Stimulated activated CD8-positive, alpha-beta memory T cell treated with anti-CD3 and anti-CD28 coated beads, Interleukin-15, amount 100 ng/mL, for 1 hour (primary cell): ENCODE measurements around the gene PTPN3.
"Not testable (repeated sequence)": the region's sequence is repeated elsewhere in the genome, so short reads cannot be mapped to it uniquely, and the experiment has no call there.

Experiments
- DNase-seq: peaks from one replicate; pipeline ENCODE4 v3.0.0-alpha.2; 2020; ENCODE audit warnings: low read depth

The PTPN3 gene

DNA sequence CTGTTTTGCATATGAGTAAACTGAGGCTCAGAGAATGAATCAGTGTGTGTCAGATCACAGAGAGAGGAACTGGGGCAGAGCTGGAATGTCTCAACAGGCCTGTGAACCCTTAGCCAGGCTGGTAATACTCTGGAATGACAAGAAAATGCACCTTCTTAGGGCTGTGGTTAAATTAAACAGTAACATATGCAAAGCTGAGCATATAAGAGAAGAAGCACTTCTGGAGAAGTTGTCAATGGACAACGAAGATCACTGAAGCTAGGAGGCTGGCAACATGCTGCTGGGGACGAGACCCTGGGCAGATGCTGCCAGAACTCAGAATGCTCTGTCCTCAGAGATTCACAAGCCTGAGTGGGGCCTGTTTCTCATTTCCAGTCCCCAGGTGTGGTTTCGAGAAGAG lies 112.6 kb downstream of the PTPN3 start:
- DNase-seq, result no peak

DNA sequence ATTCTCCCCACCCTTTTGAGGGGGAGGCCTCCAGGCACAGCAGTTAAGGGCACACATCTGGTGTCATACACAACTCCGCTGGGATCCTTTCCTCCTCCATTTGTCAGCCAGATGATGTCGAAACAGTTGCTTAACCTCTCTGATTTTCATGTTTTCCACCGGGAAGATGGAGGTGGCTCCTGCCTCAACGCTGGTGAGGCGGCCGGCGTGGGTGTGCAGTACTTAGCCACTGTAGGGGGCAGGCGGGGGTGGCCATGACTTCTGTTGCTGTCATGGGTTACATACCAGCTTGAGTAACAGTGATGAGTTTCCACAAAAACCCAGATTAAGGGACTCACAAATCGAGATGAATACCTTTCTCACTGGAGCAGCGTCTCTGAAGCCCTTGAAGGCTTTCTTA lies 114.2 kb downstream of the PTPN3 start:
- DNase-seq, result no peak

DNA sequence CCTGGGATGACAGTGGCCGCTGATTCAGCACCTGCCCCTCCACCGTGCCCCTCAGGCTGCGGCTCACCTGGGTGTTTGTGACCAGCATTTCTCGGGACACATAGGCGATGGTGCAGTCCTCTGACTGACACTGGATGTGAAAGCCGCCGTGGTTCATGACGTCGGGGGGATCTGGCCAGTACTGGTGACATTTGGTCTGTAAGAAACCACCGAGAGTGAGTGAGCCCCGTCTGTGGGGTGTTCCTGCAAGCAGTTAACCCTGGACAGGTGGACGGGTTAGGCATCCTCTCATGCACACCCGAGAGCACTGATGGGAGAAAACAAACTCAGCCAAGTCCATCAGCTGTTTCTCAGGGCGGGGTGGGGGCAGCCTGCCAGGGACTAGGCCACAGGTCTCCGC lies 114.8 kb downstream of the PTPN3 start:
- no peak for DNase-seq

DNA sequence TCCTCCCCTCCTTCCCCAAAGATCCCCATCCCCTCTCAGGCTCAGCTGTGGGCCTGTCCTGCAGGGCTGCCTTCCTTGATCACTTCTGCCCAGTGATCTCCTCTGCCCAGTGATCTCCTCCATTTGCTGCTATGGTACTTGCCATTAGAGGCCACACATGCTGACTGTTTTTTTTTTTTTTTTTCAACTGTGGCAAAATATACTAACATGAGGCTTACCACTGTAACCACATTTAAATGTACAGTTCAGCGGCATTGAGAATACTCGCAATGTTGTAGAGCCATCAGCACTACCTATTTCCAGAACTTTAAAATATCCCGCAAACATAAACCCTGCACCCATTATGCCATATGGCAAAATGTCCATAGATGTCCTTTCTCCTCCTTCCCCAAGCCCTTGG lies 115.5 kb downstream of the PTPN3 start:
- no peak for DNase-seq

DNA sequence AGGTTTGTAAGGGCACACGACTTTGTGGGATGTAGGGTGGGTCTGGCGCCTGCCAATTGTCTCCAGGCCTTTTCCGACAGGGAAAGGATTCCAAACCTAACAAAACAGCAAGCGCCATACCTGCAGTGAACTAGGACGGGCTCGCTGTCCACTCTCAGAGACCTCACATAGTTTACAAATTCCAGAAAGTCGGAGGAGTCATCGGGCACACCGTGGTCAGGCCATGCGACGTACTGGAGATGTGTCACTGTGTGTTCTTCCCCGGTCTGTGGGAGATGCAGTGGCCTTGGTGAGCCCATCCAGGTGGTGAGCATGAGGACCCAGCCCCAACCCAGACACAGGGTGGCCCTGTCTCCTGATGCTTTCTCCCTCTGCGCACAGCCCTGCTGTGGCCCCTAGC lies 115.9 kb downstream of the PTPN3 start:
- no peak for DNase-seq

DNA sequence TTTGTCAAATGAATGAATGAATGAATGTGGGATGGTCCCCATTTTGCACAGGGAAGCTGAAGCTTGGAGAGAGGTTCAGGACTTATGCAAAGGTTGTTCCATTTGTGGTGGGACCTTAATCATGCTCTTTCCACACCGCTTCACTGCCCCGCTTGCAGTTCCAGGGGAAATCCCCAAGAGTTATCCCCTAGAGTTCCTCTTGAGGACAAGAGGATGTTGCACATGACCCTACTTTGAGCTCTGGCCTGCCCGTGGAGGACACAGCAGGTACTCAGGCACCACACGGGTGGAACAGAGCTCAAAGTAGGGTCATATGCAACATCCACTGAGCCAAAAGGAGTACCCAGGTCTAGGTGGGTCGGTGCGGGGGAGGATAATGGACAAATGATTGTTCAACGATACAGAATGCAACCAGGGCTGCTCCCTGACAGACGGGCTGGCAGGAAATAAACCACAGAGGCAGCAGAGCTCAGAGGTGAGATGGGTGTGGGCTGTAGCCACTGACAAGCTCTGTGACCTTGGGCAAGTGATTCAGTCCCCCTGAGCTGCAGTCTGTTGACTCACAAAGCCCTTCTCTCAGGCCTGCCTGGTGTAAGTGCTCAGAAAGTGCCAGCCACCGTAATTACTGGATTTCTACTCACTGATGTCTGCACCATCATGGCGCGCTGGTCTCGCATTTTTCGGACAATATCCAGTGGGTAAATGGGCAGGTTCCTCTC lies 116.9 kb downstream of the PTPN3 start:
- DNase-seq, result no peak

DNA sequence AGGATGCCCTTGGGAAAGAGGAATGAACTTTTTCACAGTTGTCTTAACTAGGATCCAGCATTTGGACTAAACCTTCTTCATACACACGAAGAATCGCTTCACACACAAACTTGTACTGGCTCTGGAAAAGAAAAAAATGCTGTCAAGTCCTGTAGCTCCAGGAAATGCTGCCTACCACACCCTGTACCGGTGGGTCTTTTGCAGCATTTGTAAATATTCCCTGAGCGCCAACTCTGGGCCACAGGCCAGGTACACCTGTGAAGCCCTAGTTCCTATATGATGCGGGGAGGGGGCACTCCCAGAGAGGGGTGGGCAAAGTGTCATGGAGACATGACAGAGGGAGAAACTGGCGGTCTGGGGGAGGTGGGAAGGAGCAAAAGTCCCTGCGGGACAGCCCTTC lies 118.6 kb downstream of the PTPN3 start:
- no peak for DNase-seq

DNA sequence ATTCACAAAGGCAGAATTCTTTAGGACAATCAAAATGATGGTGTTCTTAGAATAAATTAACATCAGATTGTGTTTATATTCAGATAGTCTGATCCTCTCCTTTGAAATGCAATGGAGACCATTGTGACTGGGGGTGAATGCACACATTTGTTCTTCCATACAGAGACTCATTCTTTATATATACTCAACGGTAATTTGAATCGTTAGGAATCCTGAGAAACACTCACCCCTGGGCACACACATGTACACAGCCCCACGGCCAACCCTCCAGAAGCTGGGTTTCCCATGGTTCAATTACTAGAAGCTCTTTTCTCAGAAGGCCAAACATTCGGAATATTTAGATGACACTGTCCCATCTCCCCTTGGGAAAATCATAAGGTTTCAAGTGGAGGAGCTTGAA lies 119.8 kb downstream of the PTPN3 start:
- DNase-seq, result no peak

DNA sequence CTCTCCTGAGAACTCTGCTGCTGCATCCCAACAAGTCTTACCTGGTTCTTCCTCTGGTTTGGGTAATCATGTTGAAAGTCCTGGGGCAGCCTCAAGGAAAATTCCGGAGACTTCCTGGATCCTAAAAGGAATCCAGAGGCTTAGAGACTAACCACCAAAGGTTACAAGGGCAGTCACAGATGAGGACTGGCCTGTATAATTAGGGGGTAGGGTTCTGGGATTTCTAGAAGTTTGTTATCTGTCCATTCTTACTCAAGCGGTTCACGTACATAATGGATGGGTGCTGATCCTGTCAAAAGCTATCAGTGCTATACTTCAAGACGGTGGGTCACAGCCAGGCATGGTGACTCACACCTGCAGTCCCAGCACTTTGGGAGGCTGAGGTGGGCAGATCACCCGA lies 125.9 kb downstream of the PTPN3 start:
- DNase-seq, result no peak

DNA sequence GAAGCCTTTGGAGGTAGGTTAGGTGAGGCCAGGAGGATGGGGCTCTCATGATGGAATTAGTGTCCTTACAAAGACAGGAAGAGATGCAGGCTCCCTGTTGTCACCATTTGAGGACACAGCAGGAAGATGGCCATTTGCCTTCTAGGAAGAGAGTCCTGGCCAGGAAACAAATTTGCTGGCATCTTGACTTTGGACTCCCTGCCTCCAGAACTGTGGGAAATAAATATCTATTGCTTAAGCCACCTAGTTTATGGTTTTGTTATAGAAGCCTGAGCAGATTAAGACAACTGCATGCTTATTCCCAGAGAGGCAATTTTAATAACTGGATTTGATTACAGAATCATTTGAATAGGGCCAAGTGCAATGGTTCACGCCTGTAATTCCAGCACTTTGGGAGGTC lies 126.7 kb downstream of the PTPN3 start:
- DNase-seq, result no peak

DNA sequence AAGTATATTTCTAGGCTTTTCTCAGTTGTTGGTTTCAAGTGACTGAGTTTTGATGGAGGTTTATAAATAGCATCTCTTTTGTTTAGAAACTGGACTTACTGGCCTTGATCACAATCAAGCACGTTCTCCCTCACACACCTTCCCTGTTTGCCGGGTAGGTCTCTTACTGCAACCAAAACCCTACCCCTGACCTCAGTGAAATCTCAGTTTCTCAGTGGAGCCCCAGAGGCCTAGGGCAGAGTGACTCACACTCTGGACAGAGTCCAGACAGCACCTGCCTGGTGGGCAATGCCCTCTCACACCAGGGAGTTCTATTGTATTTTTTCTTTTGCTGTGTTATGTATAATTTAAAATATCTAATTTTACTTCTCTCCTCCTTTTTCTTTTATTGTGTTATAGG lies 128.8 kb downstream of the PTPN3 start:
- DNase-seq, result no peak

DNA sequence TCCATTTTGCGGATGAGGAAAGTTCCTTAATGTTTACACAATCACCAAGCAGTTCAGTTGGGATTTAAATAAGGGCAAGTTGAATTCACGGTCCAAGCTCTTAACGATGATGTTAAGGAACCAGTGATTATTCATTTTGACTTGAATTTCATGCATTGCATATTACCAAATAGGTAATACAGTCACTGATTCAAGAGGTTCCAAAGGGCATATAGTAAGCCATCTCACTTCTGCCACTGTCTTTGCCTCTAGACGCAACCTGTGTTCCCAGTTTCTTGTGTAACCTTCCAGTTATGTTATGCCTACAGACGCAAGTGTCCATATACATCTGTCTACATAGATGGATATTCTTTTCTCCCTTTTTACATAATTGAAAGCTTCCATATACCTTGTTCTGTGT lies 137.3 kb downstream of the PTPN3 start:
- no peak for DNase-seq

DNA sequence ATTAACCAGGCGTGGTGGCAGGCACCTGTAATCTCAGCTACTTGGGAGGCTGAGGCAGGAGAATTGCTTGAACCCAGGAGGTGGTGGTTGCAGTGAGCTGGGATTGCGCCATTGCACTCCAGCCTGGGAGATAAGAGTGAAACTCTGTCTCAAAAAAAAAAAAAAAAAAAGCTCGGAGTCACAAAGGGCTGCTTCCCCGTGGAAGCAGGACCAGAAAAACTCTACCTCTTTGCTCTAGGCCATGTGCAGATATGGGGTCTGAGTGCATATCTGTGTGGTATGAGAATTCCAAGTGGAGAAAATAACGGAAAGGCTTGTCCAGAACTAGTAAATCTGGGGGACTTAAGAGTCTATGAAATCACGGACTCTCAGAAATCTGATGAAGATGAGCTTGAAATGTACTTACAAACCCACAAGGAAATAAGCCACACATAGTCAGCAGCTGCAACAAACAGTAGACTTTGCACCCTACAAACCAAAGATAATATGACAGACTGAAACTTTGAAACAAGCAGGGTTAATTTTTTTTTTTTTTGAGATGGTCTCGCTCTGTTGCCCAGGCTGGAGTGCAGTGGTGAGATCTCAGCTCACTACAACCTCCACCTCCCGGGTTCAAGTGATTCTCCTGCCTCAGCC lies 139.0 kb downstream of the PTPN3 start:
- not testable (repeated sequence) for DNase-seq

DNA sequence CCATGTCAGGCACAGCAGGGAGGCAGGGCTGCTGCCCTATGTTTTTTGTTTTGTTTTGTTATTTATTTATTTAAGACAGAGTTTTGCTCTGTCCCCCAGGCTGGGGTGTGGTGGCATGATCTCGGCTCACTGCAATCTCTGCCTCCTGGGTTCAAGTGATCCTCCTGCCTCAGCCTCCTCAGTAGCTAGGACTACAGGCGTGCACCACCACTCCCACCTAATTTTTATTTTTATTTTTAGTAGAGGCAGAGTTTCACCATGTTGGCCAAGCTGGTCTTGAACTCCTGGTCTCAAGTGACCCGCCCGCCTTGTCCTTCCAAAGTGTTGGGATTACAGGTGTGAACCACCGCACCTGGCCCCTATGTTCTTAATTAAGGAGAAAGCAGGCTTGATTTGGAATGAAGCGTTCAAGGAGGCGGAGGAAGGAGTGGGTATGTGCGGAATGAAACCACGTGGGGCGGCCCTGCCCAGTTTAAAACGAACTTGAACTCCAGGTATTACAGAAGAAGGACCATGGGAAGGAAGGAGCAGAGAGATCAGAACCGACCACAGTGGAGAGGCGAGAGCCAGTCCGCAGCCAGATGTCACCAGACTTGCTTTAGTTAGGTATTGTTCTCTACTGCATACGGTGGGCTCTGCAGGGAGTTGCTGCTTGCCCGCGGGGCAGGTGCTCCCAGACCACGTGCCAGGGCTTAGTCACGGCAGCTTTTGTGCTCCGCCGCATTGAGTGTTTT lies 142.4 kb downstream of the PTPN3 start:
- no peak for DNase-seq

DNA sequence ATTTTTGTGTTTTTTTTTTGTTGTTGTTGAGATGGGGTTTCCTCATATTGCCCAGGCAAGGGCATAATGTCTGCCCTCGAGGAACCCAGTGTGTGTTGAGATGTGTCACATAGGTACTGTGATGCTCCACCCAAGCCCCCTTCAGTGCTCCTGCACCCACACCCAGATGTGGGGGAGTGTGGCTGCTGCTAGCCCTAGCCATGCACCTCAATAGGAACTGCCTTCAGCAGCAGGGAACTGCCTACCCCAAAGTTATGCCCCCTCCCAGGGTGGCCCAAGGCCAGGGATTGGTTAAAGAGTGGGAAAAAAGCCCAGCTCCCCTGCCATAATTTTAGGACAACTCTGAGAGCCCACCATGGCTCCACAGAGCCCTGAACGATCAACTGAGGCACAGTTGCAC lies 143.9 kb downstream of the PTPN3 start:
- DNase-seq, result no peak

DNA sequence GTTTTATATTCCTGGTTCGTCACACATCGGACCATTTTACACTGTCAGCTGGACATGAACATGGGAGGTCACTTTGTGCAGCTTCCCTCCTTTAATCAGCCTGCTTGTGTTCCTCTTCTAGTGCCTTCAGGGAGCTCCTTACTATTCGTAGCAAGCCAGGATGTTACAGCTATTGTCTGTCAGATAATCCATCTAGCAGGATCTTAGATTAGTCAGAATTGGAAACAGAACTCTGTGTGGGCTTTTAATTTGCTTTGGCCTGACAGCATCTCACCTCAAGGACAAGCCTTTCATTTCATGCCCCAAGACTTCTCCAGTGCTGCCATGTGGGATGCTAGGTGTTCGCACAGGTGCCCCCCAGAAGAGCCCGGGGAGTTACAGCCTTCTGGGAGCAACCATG lies 147.1 kb downstream of the PTPN3 start:
- no peak for DNase-seq

DNA sequence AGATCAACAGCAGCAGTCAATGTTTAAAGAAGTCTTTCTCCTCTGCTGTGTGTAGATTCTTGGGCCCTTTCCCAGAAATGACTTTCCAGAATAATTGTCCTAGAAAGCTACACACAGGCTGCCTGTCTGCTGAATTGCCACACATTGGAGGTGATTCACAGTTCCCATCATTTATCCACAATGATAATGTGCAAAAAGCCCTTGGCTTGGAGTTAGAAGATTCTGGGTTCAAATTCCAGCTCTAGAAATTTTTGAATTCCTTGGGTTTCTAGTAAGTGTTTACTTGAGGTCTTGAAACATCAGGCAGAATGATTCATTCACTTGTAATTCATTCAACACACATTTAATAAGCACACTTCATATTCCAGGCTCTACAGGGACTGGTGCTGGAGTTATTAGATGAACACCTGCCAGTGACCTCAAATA lies 148.7 kb downstream of the PTPN3 start:
- no peak for DNase-seq

DNA sequence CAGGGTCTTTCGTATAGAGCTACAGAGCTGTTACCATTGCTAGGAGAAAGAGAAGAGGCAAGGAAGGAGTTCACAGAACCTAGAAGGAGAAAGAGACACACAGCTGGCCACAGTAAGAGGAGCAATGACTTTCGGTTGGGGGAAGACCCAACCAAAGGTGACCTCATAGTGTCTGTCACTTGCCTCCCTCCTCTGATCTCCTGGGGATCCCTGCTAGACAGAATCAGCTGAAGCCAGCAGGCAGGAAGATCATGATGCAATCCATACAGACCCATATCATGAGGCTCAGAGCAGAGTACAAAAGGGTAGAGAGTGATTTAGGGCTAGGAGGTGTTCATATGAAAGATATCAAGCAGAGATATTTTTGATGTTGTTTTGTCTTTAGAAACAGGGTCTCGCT lies 151.2 kb downstream of the PTPN3 start:
- no peak for DNase-seq

DNA sequence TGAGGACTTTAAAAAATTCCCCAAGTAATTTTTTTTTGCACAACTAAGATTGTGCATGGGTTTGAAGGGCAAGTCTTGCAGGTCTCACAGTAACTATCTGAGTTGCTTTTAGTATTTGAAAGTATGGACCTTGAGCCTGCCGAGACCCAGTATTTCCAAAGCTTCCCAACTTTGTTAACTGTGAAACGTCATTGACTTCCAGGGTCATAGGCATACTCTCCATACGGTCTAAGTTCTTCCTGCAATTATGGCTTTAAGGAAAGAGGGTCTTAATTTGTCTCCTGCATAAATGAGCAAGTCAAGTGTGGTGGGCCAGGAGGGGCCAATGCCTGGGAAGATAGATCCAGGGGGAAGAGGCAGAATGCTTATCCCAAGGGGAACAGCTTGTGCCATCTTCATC lies 153.2 kb downstream of the PTPN3 start:
- no peak for DNase-seq

DNA sequence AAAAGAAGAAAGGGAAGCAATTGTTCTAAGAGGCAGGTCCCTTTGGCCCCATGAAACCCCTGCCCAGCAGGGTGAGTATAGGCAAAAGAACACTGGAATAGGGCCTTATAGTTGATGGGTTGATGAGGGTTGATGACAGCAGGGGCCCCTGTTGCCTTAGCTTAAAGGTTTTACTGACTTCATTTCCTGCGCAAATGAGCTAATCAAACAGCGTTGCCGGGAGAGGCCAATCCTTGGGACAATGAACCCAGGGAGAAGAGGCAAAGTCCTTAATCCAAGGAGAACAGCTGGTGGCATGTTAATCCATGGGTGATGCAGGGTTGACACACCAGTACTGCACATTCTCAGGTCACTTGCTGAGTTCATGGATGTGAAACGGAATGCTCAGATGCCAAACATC lies 155.2 kb downstream of the PTPN3 start:
- DNase-seq, result no peak

DNA sequence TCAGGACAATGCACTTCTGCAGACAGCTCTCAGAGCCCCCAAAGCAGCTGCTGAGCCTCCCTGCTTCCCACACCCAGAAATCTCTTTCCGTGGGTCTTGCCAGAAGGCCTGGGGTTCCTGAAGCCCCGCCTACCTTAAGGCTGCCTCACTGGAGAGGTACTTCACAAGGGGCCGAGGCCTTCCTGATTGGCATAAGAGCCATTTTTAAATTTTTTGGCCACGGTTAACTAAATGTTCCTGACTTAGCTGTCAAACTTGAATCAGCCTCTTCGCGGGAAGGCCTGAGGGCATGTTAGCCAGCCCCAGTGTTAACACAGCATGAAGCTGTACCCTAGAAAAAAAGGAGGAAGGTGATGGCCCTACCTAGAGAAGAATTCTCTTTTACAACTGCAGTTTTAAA lies 156.5 kb downstream of the PTPN3 start:
- no peak for DNase-seq

DNA sequence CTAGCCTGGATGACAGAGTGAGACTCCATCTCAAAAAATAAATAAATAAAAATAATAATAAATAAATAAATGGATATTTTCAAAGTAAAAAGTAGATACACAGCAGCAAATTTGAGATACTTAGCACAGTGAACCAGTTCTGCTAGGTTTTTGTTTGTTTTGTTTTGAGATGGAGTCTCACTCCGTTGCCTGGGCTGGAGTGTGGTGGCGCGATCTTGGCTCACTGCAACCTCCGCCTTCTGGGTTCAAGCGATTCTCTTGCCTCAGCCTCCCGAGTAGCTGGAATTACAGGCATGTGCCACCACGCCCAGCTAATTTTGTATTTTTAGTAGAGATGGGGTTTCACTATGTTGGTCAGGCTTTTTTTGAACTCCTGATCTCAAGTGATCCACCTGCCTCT lies 157.1 kb downstream of the PTPN3 start:
- DNase-seq, result not testable (repeated sequence)

DNA sequence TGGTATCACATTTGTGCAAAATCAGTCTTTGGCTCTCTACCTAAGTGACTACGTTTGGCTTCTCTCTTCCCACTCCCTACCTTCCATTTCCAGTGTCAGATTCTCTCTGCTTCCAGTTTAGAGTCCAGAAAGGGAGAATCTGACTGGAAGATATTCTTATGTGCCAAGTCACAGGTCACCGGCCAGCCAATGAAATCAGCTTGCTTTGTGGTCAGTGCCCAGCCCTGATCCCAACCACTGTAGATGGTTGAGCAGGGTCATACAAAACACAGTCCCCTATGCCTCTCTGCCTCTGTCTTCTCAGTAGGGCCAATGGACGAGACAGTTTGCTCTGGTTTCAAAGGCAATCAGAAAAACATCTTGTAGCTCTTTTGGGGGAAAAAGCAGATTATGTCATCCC lies 161.7 kb downstream of the PTPN3 start:
- DNase-seq, result no peak

DNA sequence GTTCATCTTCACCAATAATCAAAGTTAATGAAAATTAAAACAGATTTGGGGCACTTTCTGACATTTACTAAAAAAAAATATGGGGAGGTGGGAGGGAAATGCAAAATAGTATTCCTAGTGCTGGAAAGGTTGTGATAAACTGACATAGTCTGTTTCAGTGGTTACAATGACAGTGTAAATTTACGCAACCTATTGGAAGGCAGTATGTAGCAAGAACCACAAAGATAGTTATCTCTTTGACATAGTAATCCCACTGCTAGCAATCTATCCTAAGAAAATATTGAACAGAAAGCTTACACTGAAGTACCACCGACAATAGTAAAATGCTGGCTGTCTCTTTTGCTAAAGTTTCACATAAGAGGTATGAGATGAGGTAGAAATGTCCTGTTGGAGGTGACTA lies 162.2 kb downstream of the PTPN3 start:
- no peak for DNase-seq
